K562 (cell line): ENCODE results near the gene CPSF7.

Experiments used
- BDP1 ChIP-seq: IDR thresholded peaks from 3 replicates; pipeline ENCODE4 v1.6.1; 2011; ENCODE audit not compliant: insufficient read length, insufficient read depth
- CEBPB ChIP-seq: fragments of 450-650 bp; IDR thresholded peaks from 2 replicates; pipeline ENCODE4 v1.6.1; 2016; ENCODE audit warnings: missing genetic modification characterization, missing compliant biosample characterization
- EZH2 ChIP-seq: IDR thresholded peaks from 2 replicates; pipeline ENCODE4 v1.6.1; 2012; ENCODE audit warnings: low read depth, mild to moderate bottlenecking, inconsistent platforms, low read length, borderline replicate concordance
- FOXA1 ChIP-seq: fragments of 450-650 bp; IDR thresholded peaks from 2 replicates; pipeline ENCODE4 v1.6.1; 2016; ENCODE audit warnings: mild to moderate bottlenecking, borderline replicate concordance
- JUND ChIP-seq, 2 experiments: IDR thresholded peaks; 2 replicates in 1 of 2; 3 replicates in 1 of 2; pipeline ENCODE4 v1.6.1; 2011; ENCODE audit warnings: borderline replicate concordance in 2 of 2, low read depth in 2 of 2, low read length in 2 of 2, improper control_type of control experiment in 1 of 2, missing biosample characterization in 1 of 2, missing genetic modification characterization in 1 of 2, missing genetic modification reagents in 1 of 2
- POLR2A ChIP-seq: fragments of 450-650 bp; conservative IDR thresholded peaks from 2 replicates; pipeline ENCODE4 v1.6.1; 2016
- PTBP1 ChIP-seq: fragments of 200-400 bp; formaldehyde crosslinking; IDR thresholded peaks from 2 replicates; pipeline ENCODE4 v1.6.1; 2017; ENCODE audit warnings: low read depth, low read length
- SP1 ChIP-seq: sonication (generic); formaldehyde crosslinking; IDR thresholded peaks from 2 replicates; pipeline ENCODE4 v1.8.1; 2022; ENCODE audit warnings: mild to moderate bottlenecking, missing genetic modification reagents
- ZNF143 ChIP-seq: sonication (generic); formaldehyde crosslinking; IDR thresholded peaks from 2 replicates; pipeline ENCODE4 v1.9.0; 2022; ENCODE audit warnings: mild to moderate bottlenecking, missing genetic modification reagents
- TF ChIP-seq, protein P1 (sequence below), 3 experiments: IDR thresholded peaks in 2 of 3; conservative IDR thresholded peaks in 1 of 3; 2 replicates each; pipeline ENCODE4 v1.5.1; 2011 to 2012; ENCODE audit warnings: low read length in 3 of 3, mild to moderate bottlenecking in 3 of 3, control low read depth in 2 of 3, improper control_type of control experiment in 1 of 3, inconsistent platforms in 1 of 3, low read depth in 1 of 3, mixed read lengths in 1 of 3, moderate library complexity in 1 of 3; ENCODE audit not compliant: insufficient read depth in 2 of 3
- TF ChIP-seq, protein P2 (sequence below): fragments of 450-650 bp; IDR thresholded peaks from 2 replicates; pipeline ENCODE4 v1.6.1; 2014; ENCODE audit warnings: low read depth, mild to moderate bottlenecking, moderate library complexity, borderline replicate concordance

DNA sequence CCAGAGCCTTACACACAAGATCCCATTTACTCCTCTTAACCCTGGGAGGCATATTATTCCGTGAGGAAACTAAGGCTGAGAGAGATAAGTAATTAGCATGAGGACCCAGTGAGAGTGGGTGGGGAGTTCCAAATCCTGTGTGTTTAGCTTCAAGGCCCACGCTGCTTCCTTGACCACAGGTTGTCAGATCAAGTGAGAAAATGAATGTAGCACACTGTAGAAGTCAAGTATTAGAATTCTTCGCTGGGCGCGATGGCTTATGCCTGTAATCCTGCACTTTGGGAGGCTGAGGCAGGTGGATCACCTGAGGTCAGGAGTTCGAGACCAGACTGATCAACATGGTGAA lies 71.9 kb downstream of the CPSF7 start:
- TF ChIP-seq, protein P1, sequence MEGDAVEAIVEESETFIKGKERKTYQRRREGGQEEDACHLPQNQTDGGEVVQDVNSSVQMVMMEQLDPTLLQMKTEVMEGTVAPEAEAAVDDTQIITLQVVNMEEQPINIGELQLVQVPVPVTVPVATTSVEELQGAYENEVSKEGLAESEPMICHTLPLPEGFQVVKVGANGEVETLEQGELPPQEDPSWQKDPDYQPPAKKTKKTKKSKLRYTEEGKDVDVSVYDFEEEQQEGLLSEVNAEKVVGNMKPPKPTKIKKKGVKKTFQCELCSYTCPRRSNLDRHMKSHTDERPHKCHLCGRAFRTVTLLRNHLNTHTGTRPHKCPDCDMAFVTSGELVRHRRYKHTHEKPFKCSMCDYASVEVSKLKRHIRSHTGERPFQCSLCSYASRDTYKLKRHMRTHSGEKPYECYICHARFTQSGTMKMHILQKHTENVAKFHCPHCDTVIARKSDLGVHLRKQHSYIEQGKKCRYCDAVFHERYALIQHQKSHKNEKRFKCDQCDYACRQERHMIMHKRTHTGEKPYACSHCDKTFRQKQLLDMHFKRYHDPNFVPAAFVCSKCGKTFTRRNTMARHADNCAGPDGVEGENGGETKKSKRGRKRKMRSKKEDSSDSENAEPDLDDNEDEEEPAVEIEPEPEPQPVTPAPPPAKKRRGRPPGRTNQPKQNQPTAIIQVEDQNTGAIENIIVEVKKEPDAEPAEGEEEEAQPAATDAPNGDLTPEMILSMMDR (IDR thresholded peaks at IDR 0.05 in 2 of 3, conservative IDR thresholded peaks at IDR 0.05 in 1 of 3; ENCODE audit: insufficient read depth in 2 of 3, low read depth in 1 of 3, low read length in 3 of 3) = no peak
- TF ChIP-seq BDP1 (no peak), ZNF143 (CRISPR knock-in tag) (no peak), JUND (IDR thresholded peaks at IDR 0.05; ENCODE audit: borderline replicate concordance, low read depth, low read length) (no peak), JUND (tag; IDR thresholded peaks at IDR 0.05; ENCODE audit: borderline replicate concordance, low read depth, low read length) (no peak), PTBP1 (no peak), POLR2A (no peak), EZH2 (no peak), FOXA1 (no peak), SP1 (no peak), CEBPB (no peak)
- TF ChIP-seq, protein P2, sequence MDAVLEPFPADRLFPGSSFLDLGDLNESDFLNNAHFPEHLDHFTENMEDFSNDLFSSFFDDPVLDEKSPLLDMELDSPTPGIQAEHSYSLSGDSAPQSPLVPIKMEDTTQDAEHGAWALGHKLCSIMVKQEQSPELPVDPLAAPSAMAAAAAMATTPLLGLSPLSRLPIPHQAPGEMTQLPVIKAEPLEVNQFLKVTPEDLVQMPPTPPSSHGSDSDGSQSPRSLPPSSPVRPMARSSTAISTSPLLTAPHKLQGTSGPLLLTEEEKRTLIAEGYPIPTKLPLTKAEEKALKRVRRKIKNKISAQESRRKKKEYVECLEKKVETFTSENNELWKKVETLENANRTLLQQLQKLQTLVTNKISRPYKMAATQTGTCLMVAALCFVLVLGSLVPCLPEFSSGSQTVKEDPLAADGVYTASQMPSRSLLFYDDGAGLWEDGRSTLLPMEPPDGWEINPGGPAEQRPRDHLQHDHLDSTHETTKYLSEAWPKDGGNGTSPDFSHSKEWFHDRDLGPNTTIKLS = no peak
